Measurements from ENCODE around the gene DUSP16. TPM values are rescaled to one million over a fixed set of nuclear protein-coding genes. Genes with fewer than 3 reads are reported as not detected.

Gene DUSP16
- total and polyA plus RNA-seq, 2 of the 8 experiments (the other 6 are each of a cell fraction or from before 2014, with no cell fraction given): 31.6 to 55.9 TPM

GRCh38 chr12:12558291-12558690 is 4.4 kb downstream of the DUSP16 start:
- Histone ChIP-seq H3K27me3 (replicated peaks in 1 of 4; ENCODE audit: control insufficient read depth in 3 of 4, extremely low read depth in 1 of 4, insufficient read depth in 3 of 4, low read length in 3 of 4) (no peaks in the 10 kb centered on the region), H3K18ac (ENCODE audit: extremely low read depth, low read length) (peak overlapping the region; percentile 76; the same call in 1 of the 2 replicates), H3K14ac (ENCODE audit: insufficient read length) (no peak overlapping the region), H3K4me3 (ENCODE audit: extremely low read depth in 1 of 4, insufficient read depth in 2 of 4, low read depth in 3 of 4, low read length in 4 of 4) (peak overlapping the region in 2 of 4 experiments; percentile 3 to 87; a peak in 1 of 8 replicates), H3K56ac (replicated peaks; ENCODE audit: insufficient read length, low read depth, low read length) (no peak overlapping the region), H3K9me3 (ENCODE audit: insufficient read depth in 2 of 2, low read depth in 1 of 2, low read length in 1 of 2) (no peaks in the 10 kb centered on the region), H3K36me3 (ENCODE audit: control insufficient read depth in 2 of 4, insufficient read depth in 4 of 4, low read length in 3 of 4) (peaks cover 0 to 3% (median 0%) of the 10 kb centered on the region in 4 experiments; a peak in 1 of 8 replicates), H3K4me1 (replicated peaks in 1 of 4; ENCODE audit: control insufficient read depth in 3 of 4, insufficient read depth in 4 of 4, low read length in 3 of 4) (peaks cover 3 to 8% (median 5%) of the 10 kb centered on the region in 4 experiments; a peak in 5 of 7 replicates), H4K20me1 (replicated peaks in 1 of 2; ENCODE audit: control insufficient read depth in 1 of 2, insufficient read depth in 2 of 2, low read length in 2 of 2) (no peaks in the 10 kb centered on the region), H4K8ac (ENCODE audit: extremely low read depth, insufficient read depth, low read length) (no peak overlapping the region), H3K4me2 (ENCODE audit: insufficient read depth in 1 of 2, low read depth in 2 of 2, low read length in 2 of 2) (peak overlapping the region; percentile 69 to 89; a peak in 2 of 4 replicates), H2BK15ac (ENCODE audit: low read length) (no peak overlapping the region; the same call in 1 of the 2 replicates), H3K79me2 (ENCODE audit: control insufficient read depth in 1 of 2, insufficient read depth in 2 of 2, low read length in 2 of 2) (peaks cover 8 to 81% of the 10 kb centered on the region in 2 experiments; a peak in 3 of 4 replicates), H3K9ac (replicated peaks in 1 of 4; ENCODE audit: extremely low read depth in 1 of 4, low read depth in 3 of 4, low read length in 3 of 4) (no peak overlapping the region), H4K5ac (ENCODE audit: insufficient read length, low read depth, low read length) (peak overlapping the region; percentile 38), H2BK20ac (ENCODE audit: low read length) (no peak overlapping the region), H2BK5ac (ENCODE audit: low read depth, low read length) (peak overlapping the region; percentile 79; the same call in 1 of the 2 replicates), H2BK12ac (ENCODE audit: low read depth, low read length) (peak overlapping the region; percentile 63; the same call in 1 of the 2 replicates), H3K79me1 (ENCODE audit: low read depth, low read length) (peaks cover 5% of the 10 kb centered on the region; the same call in 1 of the 2 replicates), H3K23me2 (ENCODE audit: low read depth, low read length) (peaks cover 12% of the 10 kb centered on the region), H4K91ac (replicated peaks; ENCODE audit: insufficient read length, low read length) (peak overlapping the region; percentile 61), H2AK5ac (ENCODE audit: low read depth, low read length) (peak overlapping the region; percentile 95; the same call in 1 of the 2 replicates), H3K23ac (ENCODE audit: insufficient read length) (no peak overlapping the region), H3K27ac (ENCODE audit: low read depth, low read length) (no peak overlapping the region), H3K4ac (replicated peaks; ENCODE audit: insufficient read length, low read depth, low read length) (no peak overlapping the region), H2BK120ac (replicated peaks; ENCODE audit: low read depth, low read length) (no peak overlapping the region), H2AFZ (ENCODE audit: low read length) (no peak overlapping the region)
- TF ChIP-seq CHD1 (IDR thresholded peaks at IDR 0.05; ENCODE audit: low read depth, low read length) (no peak), ZNF274 (IDR thresholded peaks at IDR 0.05; ENCODE audit: borderline replicate concordance, extremely low read depth, low read length) (no peak), SP4 (IDR thresholded peaks at IDR 0.05; ENCODE audit: low read length) (no peak), GTF2F1 (IDR thresholded peaks at IDR 0.05; ENCODE audit: borderline replicate concordance, low read depth, low read length) (no peak), EGR1 (IDR thresholded peaks at IDR 0.05; ENCODE audit: borderline replicate concordance, low read depth, low read length) (no peak), TAF7 (optimal IDR thresholded peaks at IDR 0.05; ENCODE audit: borderline replicate concordance, low read depth, low read length) (no peak), CHD2 (IDR thresholded peaks at IDR 0.05; ENCODE audit: low read length) (no peak), KDM5A (IDR thresholded peaks at IDR 0.05; ENCODE audit: low read length) (no peak)
- WGBS, 2 experiments (ENCODE audit: extremely low coverage in 1 of 2, insufficient coverage in 1 of 2, insufficient read length in 1 of 2, insufficient replicate concordance in 2 of 2, low coverage in 1 of 2, low lambda C conversion rate in 2 of 2, missing lambda C conversion rate in 1 of 2): 90% methylated on average over 4 of the region's 4 CpGs; no CpG with 5 or more reads in 1 of the 2 experiments
- DNase-seq (ENCODE audit: low read depth in 1 of 2, low spot score in 2 of 2) (no peak), FAIRE-seq (no peak)
- ChIA-PET CTCF (ENCODE audit: partially characterized antibody) (interaction anchor here (0.6 to 1.5 kb wide), 3 partner anchors 10 to 98 kb away, joined by 3 to 5 read pairs (median 4); no protein-coding TSS in a partner anchor), POLR2A (ENCODE audit: partially characterized antibody) (interaction anchor here (0.9 kb wide), 1 partner anchor 12 kb away, joined by 5 read pairs; no protein-coding TSS in a partner anchor)
